Omental fat pad (tissue), 4 donors: ENCODE measurements around the gene EXOC6B. TPM values are rescaled to one million over a fixed set of nuclear protein-coding genes. Genes with fewer than 3 reads are reported as not detected.

Experiments used
- ATAC-seq: fragments of 150-250 bp; one replicate; pipeline ENCODE4 v1.9.1; 2016; ENCODE audit warnings: mild to moderate bottlenecking, moderate library complexity; ENCODE audit not compliant: low FRiP score
- DNase-seq: peaks from one replicate; pipeline ENCODE4 v3.0.0-alpha.2; 2019; ENCODE audit warnings: low spot score
- total RNA-seq, 4 donors: library from RNA; depleted of rRNA; stranded (reverse); fragments of >200 nt; gene quantifications; one replicate each; pipeline ENCODE4 v1.1.0, GENCODE V29; 2016
- TF ChIP-seq, protein P1 (sequence below), 3 donors: fragments of 450-650 bp; IDR thresholded peaks; one replicate each; pipeline ENCODE4 v1.5.1; 2016 to 2017; ENCODE audit warnings: antibody characterized with exemption in 3 of 3, mild to moderate bottlenecking in 3 of 3, moderate library complexity in 2 of 3

EXOC6B gene
- total RNA-seq, 4 donors from 2014 or later, result 25.6 to 38.3 (median 30.1) TPM

DNA sequence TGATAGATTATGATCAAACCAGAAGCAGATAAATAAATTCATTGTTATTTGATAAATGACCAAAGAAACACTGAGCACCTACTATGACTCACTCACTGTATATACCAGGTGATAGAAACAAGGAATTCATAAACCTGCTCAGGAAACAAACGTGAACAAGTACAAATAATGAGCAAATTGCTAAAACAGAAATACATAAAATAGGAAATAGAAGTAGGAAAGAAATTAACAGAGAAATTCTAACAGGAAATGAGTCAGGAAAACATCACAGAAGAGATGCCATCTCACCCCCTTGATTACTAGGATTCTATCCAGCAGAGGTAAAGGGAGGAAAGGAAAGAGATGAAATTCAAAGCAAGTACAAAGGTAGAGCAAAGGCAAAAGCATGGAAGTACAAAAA is 31.3 kb downstream of the EXOC6B start:
- ATAC-seq (no peak), DNase-seq (no peak)
- TF ChIP-seq, protein P1, sequence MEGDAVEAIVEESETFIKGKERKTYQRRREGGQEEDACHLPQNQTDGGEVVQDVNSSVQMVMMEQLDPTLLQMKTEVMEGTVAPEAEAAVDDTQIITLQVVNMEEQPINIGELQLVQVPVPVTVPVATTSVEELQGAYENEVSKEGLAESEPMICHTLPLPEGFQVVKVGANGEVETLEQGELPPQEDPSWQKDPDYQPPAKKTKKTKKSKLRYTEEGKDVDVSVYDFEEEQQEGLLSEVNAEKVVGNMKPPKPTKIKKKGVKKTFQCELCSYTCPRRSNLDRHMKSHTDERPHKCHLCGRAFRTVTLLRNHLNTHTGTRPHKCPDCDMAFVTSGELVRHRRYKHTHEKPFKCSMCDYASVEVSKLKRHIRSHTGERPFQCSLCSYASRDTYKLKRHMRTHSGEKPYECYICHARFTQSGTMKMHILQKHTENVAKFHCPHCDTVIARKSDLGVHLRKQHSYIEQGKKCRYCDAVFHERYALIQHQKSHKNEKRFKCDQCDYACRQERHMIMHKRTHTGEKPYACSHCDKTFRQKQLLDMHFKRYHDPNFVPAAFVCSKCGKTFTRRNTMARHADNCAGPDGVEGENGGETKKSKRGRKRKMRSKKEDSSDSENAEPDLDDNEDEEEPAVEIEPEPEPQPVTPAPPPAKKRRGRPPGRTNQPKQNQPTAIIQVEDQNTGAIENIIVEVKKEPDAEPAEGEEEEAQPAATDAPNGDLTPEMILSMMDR (IDR thresholded peaks at IDR 0.05), result no peak

GRCh38 chr2:72793798-72794440 is 31.9 kb downstream of the EXOC6B start:
- ATAC-seq, result no peak
- TF ChIP-seq, protein P1 (IDR thresholded peaks at IDR 0.05), result no peak
- DNase-seq, result no peak

DNA sequence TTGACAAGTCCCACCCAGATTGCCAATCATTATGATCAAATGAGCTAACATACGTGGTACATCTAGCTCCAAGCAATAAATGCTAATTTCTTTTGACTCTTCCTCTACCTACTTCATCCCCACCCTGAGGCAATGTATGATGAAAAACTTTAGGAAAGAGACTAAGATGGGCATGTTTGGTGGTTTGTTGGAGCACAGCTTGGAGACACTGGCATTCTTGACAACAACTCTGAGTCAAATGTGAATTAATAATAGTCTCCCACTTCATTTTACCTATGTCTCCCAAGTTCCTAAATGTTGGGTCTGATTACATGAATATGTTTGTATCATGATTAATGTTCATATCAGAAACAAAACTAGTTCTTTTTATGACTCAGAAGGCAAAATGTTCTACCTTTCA is 36.6 kb downstream of the EXOC6B start:
- TF ChIP-seq, protein P1 (IDR thresholded peaks at IDR 0.05), result no peak
- ATAC-seq, result no peak
- no peak for DNase-seq

DNA sequence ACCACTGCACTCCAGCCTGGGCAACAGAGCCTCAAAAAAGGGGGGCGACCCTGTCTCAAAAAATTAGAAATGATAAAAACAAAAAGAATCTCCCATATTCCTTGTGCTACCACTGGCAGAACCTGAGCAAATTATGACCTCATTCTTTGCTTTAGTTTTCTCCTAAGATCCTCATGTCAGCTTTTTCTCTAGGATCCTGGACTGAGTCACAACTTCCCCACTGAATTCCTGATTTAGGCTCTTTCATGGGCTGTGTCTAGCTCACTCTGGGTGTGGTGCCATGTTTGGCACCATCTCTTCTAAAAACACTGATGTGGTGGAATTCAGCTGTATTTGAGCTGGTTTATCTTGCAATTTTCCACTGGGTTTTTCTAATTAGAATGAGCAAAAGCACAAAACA is 37.1 kb downstream of the EXOC6B start:
- TF ChIP-seq, protein P1 (IDR thresholded peaks at IDR 0.05), result no peak
- DNase-seq, result no peak
- ATAC-seq, result peak; percentile 93

DNA sequence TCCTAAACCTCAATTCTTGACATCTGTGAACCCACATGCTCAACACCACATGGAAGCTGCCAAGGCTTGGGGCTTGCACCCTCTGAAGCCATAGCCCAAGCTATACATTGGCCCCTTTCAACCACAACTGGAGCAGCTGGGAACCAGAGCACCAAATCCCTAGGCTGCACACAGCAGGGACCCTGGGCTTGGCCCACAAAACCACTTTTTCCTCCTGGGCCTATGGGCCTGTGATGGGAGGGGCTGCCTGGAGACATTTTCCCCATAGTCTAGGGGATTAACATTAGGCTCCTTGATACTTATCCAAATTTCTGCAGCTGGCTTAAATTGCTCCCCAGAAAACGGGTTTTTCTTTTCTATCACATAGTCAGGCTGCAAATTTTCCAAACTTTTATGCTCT is 40.3 kb downstream of the EXOC6B start:
- DNase-seq (no peak), ATAC-seq (no peak)
- TF ChIP-seq, protein P1 (IDR thresholded peaks at IDR 0.05), result no peak

DNA sequence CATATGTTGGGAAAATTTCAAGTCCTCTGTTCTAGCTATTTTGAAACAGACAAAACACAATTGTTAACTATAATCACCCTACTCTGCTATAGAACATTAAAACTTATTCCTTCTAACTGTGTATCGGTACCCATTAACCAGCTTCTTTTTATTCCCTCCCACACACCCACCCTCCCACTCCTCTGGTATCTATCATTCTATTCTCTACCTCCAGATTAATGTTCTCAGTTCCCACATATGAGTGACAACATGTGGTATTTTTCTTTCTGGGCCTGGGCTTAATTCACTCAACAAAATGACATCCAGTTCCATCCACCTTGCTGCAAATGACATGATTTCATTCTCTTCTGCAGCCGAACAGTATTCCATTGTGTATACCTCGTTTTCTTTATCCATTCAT is 43.3 kb downstream of the EXOC6B start:
- ATAC-seq, result no peak

GRCh38 chr2:72781480-72781879 is 44.4 kb downstream of the EXOC6B start:
- DNase-seq, result no peak
- TF ChIP-seq, protein P1 (IDR thresholded peaks at IDR 0.05), result no peak
- no peak for ATAC-seq

More for the DNA sequence above, 43.3 kb downstream of the EXOC6B start:
- TF ChIP-seq, protein P1 (IDR thresholded peaks at IDR 0.05), result no peak
- DNase-seq, result no peak
